Suprapubic skin (tissue), 3 donors: ENCODE results near the gene USP22.

Experiments used
- POLR2AphosphoS5 ChIP-seq, 3 donors: sonication (generic); formaldehyde crosslinking; IDR thresholded peaks; one replicate each; pipeline ENCODE4 v1.6.1; 2017; ENCODE audit warnings: antibody characterized with exemption in 3 of 3
- TF ChIP-seq, protein P1 (sequence below), 2 donors: fragments of 200-600 bp in 1 of 2; fragments of 450-650 bp in 1 of 2; sonication (generic) in 1 of 2; IDR thresholded peaks; one replicate each; pipeline ENCODE4 v1.5.1; 2016 to 2019; ENCODE audit warnings: antibody characterized with exemption in 2 of 2, mild to moderate bottlenecking in 1 of 2, moderate library complexity in 1 of 2

- TF ChIP-seq, protein P1, sequence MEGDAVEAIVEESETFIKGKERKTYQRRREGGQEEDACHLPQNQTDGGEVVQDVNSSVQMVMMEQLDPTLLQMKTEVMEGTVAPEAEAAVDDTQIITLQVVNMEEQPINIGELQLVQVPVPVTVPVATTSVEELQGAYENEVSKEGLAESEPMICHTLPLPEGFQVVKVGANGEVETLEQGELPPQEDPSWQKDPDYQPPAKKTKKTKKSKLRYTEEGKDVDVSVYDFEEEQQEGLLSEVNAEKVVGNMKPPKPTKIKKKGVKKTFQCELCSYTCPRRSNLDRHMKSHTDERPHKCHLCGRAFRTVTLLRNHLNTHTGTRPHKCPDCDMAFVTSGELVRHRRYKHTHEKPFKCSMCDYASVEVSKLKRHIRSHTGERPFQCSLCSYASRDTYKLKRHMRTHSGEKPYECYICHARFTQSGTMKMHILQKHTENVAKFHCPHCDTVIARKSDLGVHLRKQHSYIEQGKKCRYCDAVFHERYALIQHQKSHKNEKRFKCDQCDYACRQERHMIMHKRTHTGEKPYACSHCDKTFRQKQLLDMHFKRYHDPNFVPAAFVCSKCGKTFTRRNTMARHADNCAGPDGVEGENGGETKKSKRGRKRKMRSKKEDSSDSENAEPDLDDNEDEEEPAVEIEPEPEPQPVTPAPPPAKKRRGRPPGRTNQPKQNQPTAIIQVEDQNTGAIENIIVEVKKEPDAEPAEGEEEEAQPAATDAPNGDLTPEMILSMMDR (IDR thresholded peaks at IDR 0.05) = no peak
- no peak for TF ChIP-seq POLR2AphosphoS5 (IDR thresholded peaks at IDR 0.05)
Observed at GRCh38 chr17:21037117-21037803, 5.6 kb downstream of the USP22 start.
